ENCODE results near the gene MAD1L1.

The MAD1L1 gene

GRCh38 chr7:1946773-1947450 is 285.8 kb downstream of the MAD1L1 start:
- no peak for ATAC-seq
- no peak for TF ChIP-seq RARB (CRISPR knock-in tag; IDR thresholded peaks at IDR 0.05)
- no peak for TF ChIP-seq ESRRG (CRISPR knock-in tag; IDR thresholded peaks at IDR 0.05)
- no peak for TF ChIP-seq GLIS3 (CRISPR knock-in tag; IDR thresholded peaks at IDR 0.05)
- TF ChIP-seq ZFP3 (CRISPR knock-in tag; IDR thresholded peaks at IDR 0.05) = no peak
- TF ChIP-seq SNAI2 (CRISPR knock-in tag; IDR thresholded peaks at IDR 0.05) = no peak
- TF ChIP-seq ZC3H10 (CRISPR knock-in tag; IDR thresholded peaks at IDR 0.05) = no peak
- no peak for TF ChIP-seq CREB5 (CRISPR knock-in tag; IDR thresholded peaks at IDR 0.05; ENCODE audit: low read depth)
- no peak for TF ChIP-seq BACH2 (CRISPR knock-in tag; IDR thresholded peaks at IDR 0.05; ENCODE audit: borderline replicate concordance)
- TF ChIP-seq, protein P1, sequence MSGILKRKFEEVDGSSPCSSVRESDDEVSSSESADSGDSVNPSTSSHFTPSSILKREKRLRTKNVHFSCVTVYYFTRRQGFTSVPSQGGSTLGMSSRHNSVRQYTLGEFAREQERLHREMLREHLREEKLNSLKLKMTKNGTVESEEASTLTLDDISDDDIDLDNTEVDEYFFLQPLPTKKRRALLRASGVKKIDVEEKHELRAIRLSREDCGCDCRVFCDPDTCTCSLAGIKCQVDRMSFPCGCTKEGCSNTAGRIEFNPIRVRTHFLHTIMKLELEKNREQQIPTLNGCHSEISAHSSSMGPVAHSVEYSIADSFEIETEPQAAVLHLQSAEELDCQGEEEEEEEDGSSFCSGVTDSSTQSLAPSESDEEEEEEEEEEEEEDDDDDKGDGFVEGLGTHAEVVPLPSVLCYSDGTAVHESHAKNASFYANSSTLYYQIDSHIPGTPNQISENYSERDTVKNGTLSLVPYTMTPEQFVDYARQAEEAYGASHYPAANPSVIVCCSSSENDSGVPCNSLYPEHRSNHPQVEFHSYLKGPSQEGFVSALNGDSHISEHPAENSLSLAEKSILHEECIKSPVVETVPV (CRISPR knock-in tag; IDR thresholded peaks at IDR 0.05) = no peak

- TF ChIP-seq, protein P2, sequence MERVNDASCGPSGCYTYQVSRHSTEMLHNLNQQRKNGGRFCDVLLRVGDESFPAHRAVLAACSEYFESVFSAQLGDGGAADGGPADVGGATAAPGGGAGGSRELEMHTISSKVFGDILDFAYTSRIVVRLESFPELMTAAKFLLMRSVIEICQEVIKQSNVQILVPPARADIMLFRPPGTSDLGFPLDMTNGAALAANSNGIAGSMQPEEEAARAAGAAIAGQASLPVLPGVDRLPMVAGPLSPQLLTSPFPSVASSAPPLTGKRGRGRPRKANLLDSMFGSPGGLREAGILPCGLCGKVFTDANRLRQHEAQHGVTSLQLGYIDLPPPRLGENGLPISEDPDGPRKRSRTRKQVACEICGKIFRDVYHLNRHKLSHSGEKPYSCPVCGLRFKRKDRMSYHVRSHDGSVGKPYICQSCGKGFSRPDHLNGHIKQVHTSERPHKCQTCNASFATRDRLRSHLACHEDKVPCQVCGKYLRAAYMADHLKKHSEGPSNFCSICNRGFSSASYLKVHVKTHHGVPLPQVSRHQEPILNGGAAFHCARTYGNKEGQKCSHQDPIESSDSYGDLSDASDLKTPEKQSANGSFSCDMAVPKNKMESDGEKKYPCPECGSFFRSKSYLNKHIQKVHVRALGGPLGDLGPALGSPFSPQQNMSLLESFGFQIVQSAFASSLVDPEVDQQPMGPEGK (CRISPR knock-in tag; IDR thresholded peaks at IDR 0.05; ENCODE audit: borderline replicate concordance) = no peak
- TF ChIP-seq GLIS3 (CRISPR knock-in tag; IDR thresholded peaks at IDR 0.05) (no peak), ESRRG (CRISPR knock-in tag; IDR thresholded peaks at IDR 0.05) (no peak), POU6F1 (CRISPR knock-in tag; IDR thresholded peaks at IDR 0.05; ENCODE audit: borderline replicate concordance, low read depth) (no peak), ZC3H10 (CRISPR knock-in tag; IDR thresholded peaks at IDR 0.05) (no peak), CSDC2 (CRISPR knock-in tag; IDR thresholded peaks at IDR 0.05) (no peak), OSR1 (CRISPR knock-in tag; IDR thresholded peaks at IDR 0.05) (no peak), SNAI2 (CRISPR knock-in tag; IDR thresholded peaks at IDR 0.05) (no peak), PPARA (CRISPR knock-in tag; IDR thresholded peaks at IDR 0.05; ENCODE audit: borderline replicate concordance) (no peak), BACH2 (CRISPR knock-in tag; IDR thresholded peaks at IDR 0.05; ENCODE audit: borderline replicate concordance) (no peak), ZNF8 (CRISPR knock-in tag; IDR thresholded peaks at IDR 0.05) (no peak), TCF4 (CRISPR knock-in tag; IDR thresholded peaks at IDR 0.05; ENCODE audit: borderline replicate concordance) (no peak), CREB5 (CRISPR knock-in tag; IDR thresholded peaks at IDR 0.05; ENCODE audit: low read depth) (no peak), ZFP3 (CRISPR knock-in tag; IDR thresholded peaks at IDR 0.05) (no peak), ZFP30 (CRISPR knock-in tag; IDR thresholded peaks at IDR 0.05) (no peak), ARNTL (CRISPR knock-in tag; IDR thresholded peaks at IDR 0.05; ENCODE audit: borderline replicate concordance, low read depth) (no peak), ZNF70 (CRISPR knock-in tag; IDR thresholded peaks at IDR 0.05) (no peak), ZNF565 (CRISPR knock-in tag; conservative IDR thresholded peaks at IDR 0.05; ENCODE audit: low read depth) (no peak)
- ATAC-seq = no peak
These were observed 286.5 kb downstream of the MAD1L1 start for GRCh38 chr7:1946025-1946772.

GRCh38 chr7:1945558-1945957 is 287.2 kb downstream of the MAD1L1 start:
- no peak for ATAC-seq
- TF ChIP-seq CSDC2 (CRISPR knock-in tag; IDR thresholded peaks at IDR 0.05) = no peak
- TF ChIP-seq ZNF8 (CRISPR knock-in tag; IDR thresholded peaks at IDR 0.05) = no peak
- no peak for TF ChIP-seq POU6F1 (CRISPR knock-in tag; IDR thresholded peaks at IDR 0.05; ENCODE audit: borderline replicate concordance, low read depth)
- TF ChIP-seq BACH2 (CRISPR knock-in tag; IDR thresholded peaks at IDR 0.05; ENCODE audit: borderline replicate concordance) = no peak
- TF ChIP-seq, protein P2 (CRISPR knock-in tag; IDR thresholded peaks at IDR 0.05; ENCODE audit: borderline replicate concordance) = no peak
- no peak for TF ChIP-seq PPARA (CRISPR knock-in tag; IDR thresholded peaks at IDR 0.05; ENCODE audit: borderline replicate concordance)
- no peak for TF ChIP-seq CREB5 (CRISPR knock-in tag; IDR thresholded peaks at IDR 0.05; ENCODE audit: low read depth)
- no peak for TF ChIP-seq TCF4 (CRISPR knock-in tag; IDR thresholded peaks at IDR 0.05; ENCODE audit: borderline replicate concordance)
- TF ChIP-seq ISL1 (CRISPR knock-in tag; IDR thresholded peaks at IDR 0.05) = no peak

All from SK-N-SH treated with all-trans-retinoic acid at 6 μM for 48 hours (cell line).